Dendritic cell treated with granulocyte-macrophage colony-stimulating factor and Interleukin-4, amounts not matched to agents 40 ng/mL and 50 ng/mL, for 4 days (primary cell): ENCODE measurements around the gene LRRC8C.
A peak's percentile ranks its signal among the peaks of the same experiment; 100 is the strongest.
"Not testable (repeated sequence)": the region's sequence is repeated elsewhere in the genome, so short reads cannot be mapped to it uniquely, and the experiment has no call there.

ENCODE experiments used
- H3K27ac Mint-ChIP-seq: one replicate; pipeline ENCODE4 v1.8.0; 2022; ENCODE audit warnings: mild to moderate bottlenecking, mixed read lengths
- H3K27me3 Mint-ChIP-seq: one replicate; pipeline ENCODE4 v1.8.0; 2022; ENCODE audit warnings: mild to moderate bottlenecking, mixed read lengths
- H3K36me3 Mint-ChIP-seq: one replicate; pipeline ENCODE4 v1.8.0; 2022; ENCODE audit warnings: low read depth, mixed read lengths
- H3K4me1 Mint-ChIP-seq: one replicate; pipeline ENCODE4 v1.8.0; 2022; ENCODE audit warnings: low read depth, mixed read lengths
- H3K4me3 Mint-ChIP-seq: one replicate; pipeline ENCODE4 v1.8.0; 2022; ENCODE audit warnings: mild to moderate bottlenecking, moderate library complexity, mixed read lengths
- H3K9me3 Mint-ChIP-seq: one replicate; pipeline ENCODE4 v1.8.0; 2022; ENCODE audit warnings: mixed read lengths
- intact Hi-C: fragments of 100-400 bp; cut with micrococcal nuclease; formaldehyde crosslinking; loops from one replicate; pipeline ENCODE4 v1.15.0; 2022

The LRRC8C gene

GRCh38 chr1:89632657-89633247 lies at the start of gene LRRC8C:
TSS of gene LRRC8C (plus strand) at chr1:89633120. CDS start at chr1:89686474, 53,354 bp downstream.
- no peaks in the 10 kb centered on the region for H3K9me3 Mint-ChIP-seq
- H3K4me3 Mint-ChIP-seq = peak within 1 kb of the TSS; percentile 85
- H3K27me3 Mint-ChIP-seq = no peaks in the 10 kb centered on the region
- peaks cover 48% of the 10 kb centered on the region for H3K4me1 Mint-ChIP-seq
- peaks cover 33% of the 10 kb centered on the region for H3K36me3 Mint-ChIP-seq
- intact Hi-C loops = loop anchor here (1.0 to 10.0 kb wide), 2 partner anchors 131 to 352 kb away; no protein-coding TSS in a partner anchor
- peak within 1 kb of the TSS; percentile 90 for H3K27ac Mint-ChIP-seq

- intact Hi-C loops = no loop called here
- Mint-ChIP-seq H3K4me3 (no peak overlapping the region), H3K27me3 (no peaks in the 10 kb centered on the region), H3K27ac (no peak overlapping the region), H3K9me3 (no peaks in the 10 kb centered on the region), H3K4me1 (peaks cover 12% of the 10 kb centered on the region), H3K36me3 (peaks cover 96% of the 10 kb centered on the region)
Measured at GRCh38 chr1:89584211-89584610, 48.7 kb upstream of the LRRC8C start.

- Mint-ChIP-seq H3K36me3 (peaks cover 90% of the 10 kb centered on the region), H3K4me3 (no peak overlapping the region), H3K27me3 (no peaks in the 10 kb centered on the region), H3K9me3 (no peaks in the 10 kb centered on the region), H3K4me1 (peaks cover 16% of the 10 kb centered on the region), H3K27ac (no peak overlapping the region)
- intact Hi-C loops = no loop called here
Measured at GRCh38 chr1:89584781-89585180, 48.1 kb upstream of the LRRC8C start.

- Mint-ChIP-seq H3K4me1 (peaks cover 31% of the 10 kb centered on the region), H3K9me3 (no peaks in the 10 kb centered on the region), H3K4me3 (no peak overlapping the region), H3K36me3 (peaks cover 60% of the 10 kb centered on the region), H3K27me3 (no peaks in the 10 kb centered on the region), H3K27ac (no peak overlapping the region)
- intact Hi-C loops = no loop called here
Measured at GRCh38 chr1:89587729-89588161, 45.2 kb upstream of the LRRC8C start.

GRCh38 chr1:89588480-89588879 lies 44.4 kb upstream of the LRRC8C start:
- Mint-ChIP-seq H3K36me3 (peaks cover 53% of the 10 kb centered on the region), H3K9me3 (no peaks in the 10 kb centered on the region), H3K4me3 (no peak overlapping the region), H3K4me1 (peaks cover 38% of the 10 kb centered on the region), H3K27me3 (no peaks in the 10 kb centered on the region), H3K27ac (no peak overlapping the region)
- intact Hi-C loops = no loop called here

GRCh38 chr1:89589515-89589914 lies 43.4 kb upstream of the LRRC8C start:
- H3K4me1 Mint-ChIP-seq = peaks cover 42% of the 10 kb centered on the region
- no peak overlapping the region for H3K27ac Mint-ChIP-seq
- intact Hi-C loops = no loop called here
- H3K4me3 Mint-ChIP-seq = no peak overlapping the region
- no peaks in the 10 kb centered on the region for H3K9me3 Mint-ChIP-seq
- H3K27me3 Mint-ChIP-seq = no peaks in the 10 kb centered on the region
- H3K36me3 Mint-ChIP-seq = peaks cover 43% of the 10 kb centered on the region

- H3K27me3 Mint-ChIP-seq = no peaks in the 10 kb centered on the region
- intact Hi-C loops = loop anchor here (5.0 kb wide), 1 partner anchor 58 kb away; no protein-coding TSS in a partner anchor
- no peak overlapping the region for H3K27ac Mint-ChIP-seq
- H3K4me1 Mint-ChIP-seq = peaks cover 42% of the 10 kb centered on the region
- H3K9me3 Mint-ChIP-seq = no peaks in the 10 kb centered on the region
- peaks cover 33% of the 10 kb centered on the region for H3K36me3 Mint-ChIP-seq
- H3K4me3 Mint-ChIP-seq = no peak overlapping the region
Measured at GRCh38 chr1:89590341-89591080, 42.4 kb upstream of the LRRC8C start.

GRCh38 chr1:89592861-89593302 lies 40.0 kb upstream of the LRRC8C start:
- H3K9me3 Mint-ChIP-seq, H3K27me3 Mint-ChIP-seq, H3K4me3 Mint-ChIP-seq: not testable (repeated sequence)
- intact Hi-C loops = loop anchor here (5.0 kb wide), 1 partner anchor 61 kb away; no protein-coding TSS in a partner anchor
- Mint-ChIP-seq H3K36me3 (peaks cover 17% of the 10 kb centered on the region), H3K4me1 (peaks cover 42% of the 10 kb centered on the region), H3K27ac (peak overlapping the region; percentile 61)

- H3K27me3 Mint-ChIP-seq = no peaks in the 10 kb centered on the region
- no peak overlapping the region for H3K4me3 Mint-ChIP-seq
- H3K36me3 Mint-ChIP-seq = peaks cover 7% of the 10 kb centered on the region
- H3K27ac Mint-ChIP-seq = no peak overlapping the region
- intact Hi-C loops = loop anchor here (5.0 kb wide), 1 partner anchor 62 kb away; no protein-coding TSS in a partner anchor
- H3K9me3 Mint-ChIP-seq = no peaks in the 10 kb centered on the region
- H3K4me1 Mint-ChIP-seq = peaks cover 30% of the 10 kb centered on the region
Measured at GRCh38 chr1:89594096-89594740, 38.7 kb upstream of the LRRC8C start.

GRCh38 chr1:89596698-89597097 lies 36.2 kb upstream of the LRRC8C start:
- peaks cover 28% of the 10 kb centered on the region for H3K4me1 Mint-ChIP-seq
- H3K27me3 Mint-ChIP-seq = no peaks in the 10 kb centered on the region
- peaks cover 7% of the 10 kb centered on the region for H3K36me3 Mint-ChIP-seq
- H3K9me3 Mint-ChIP-seq = no peaks in the 10 kb centered on the region
- no peak overlapping the region for H3K4me3 Mint-ChIP-seq
- H3K27ac Mint-ChIP-seq = no peak overlapping the region
- intact Hi-C loops = no loop called here

- intact Hi-C loops = loop anchor here (1.0 kb wide), 2 partner anchors 79 to 115 kb away; no protein-coding TSS in a partner anchor
- H3K4me3 Mint-ChIP-seq = no peak overlapping the region
Measured at GRCh38 chr1:89598450-89599331, 34.2 kb upstream of the LRRC8C start.

GRCh38 chr1:89599332-89599630 lies 33.6 kb upstream of the LRRC8C start:
- intact Hi-C loops = loop anchor here (1.0 kb wide), 2 partner anchors 80 to 116 kb away; no protein-coding TSS in a partner anchor
- Mint-ChIP-seq H3K4me3 (no peak overlapping the region), H3K27ac (no peak overlapping the region), H3K4me1 (peaks cover 25% of the 10 kb centered on the region), H3K36me3 (peaks cover 7% of the 10 kb centered on the region), H3K9me3 (no peaks in the 10 kb centered on the region), H3K27me3 (no peaks in the 10 kb centered on the region)

More at GRCh38 chr1:89598450-89599331, 34.2 kb upstream of the LRRC8C start:
- Mint-ChIP-seq H3K9me3 (no peaks in the 10 kb centered on the region), H3K27ac (no peak overlapping the region), H3K36me3 (peaks cover 7% of the 10 kb centered on the region), H3K4me1 (peaks cover 26% of the 10 kb centered on the region), H3K27me3 (no peaks in the 10 kb centered on the region)

- Mint-ChIP-seq H3K36me3 (peaks cover 7% of the 10 kb centered on the region), H3K4me1 (peaks cover 35% of the 10 kb centered on the region), H3K4me3 (no peak overlapping the region), H3K27ac (no peak overlapping the region), H3K27me3 (no peaks in the 10 kb centered on the region), H3K9me3 (no peaks in the 10 kb centered on the region)
- intact Hi-C loops = no loop called here
Measured at GRCh38 chr1:89600451-89601224, 32.3 kb upstream of the LRRC8C start.
